SU-DHL-6 (cell line): Measurements from ENCODE around the gene KRT80.

Experiments
- H2AFZ ChIP-seq: fragments of 200-600 bp; sonication (generic); 2 replicates; pipeline ENCODE4 v1.6.1; 2014; ENCODE audit warnings: low read depth, mild to moderate bottlenecking, moderate library complexity, mixed read lengths, antibody characterized with exemption, low read length; ENCODE audit not compliant: severe bottlenecking
- H3F3A ChIP-seq: fragments of 200-600 bp; shearing (Covaris generic); 2 replicates; pipeline ENCODE4 v1.6.0; 2016; ENCODE audit warnings: antibody characterized with exemption, mild to moderate bottlenecking; ENCODE audit not compliant: insufficient read depth
- H3K27ac ChIP-seq: fragments of 200-600 bp; sonication (generic); 2 replicates; pipeline ENCODE4 v1.5.1; 2016; ENCODE audit warnings: low read depth, mild to moderate bottlenecking, low read length, moderate library complexity, mixed read lengths
- H3K27me3 ChIP-seq: fragments of 200-600 bp; sonication (generic), shearing (Covaris generic); 2 replicates; pipeline ENCODE4 v1.6.0; 2014; ENCODE audit warnings: mild to moderate bottlenecking, low read length
- H3K36me3 ChIP-seq: fragments of 200-600 bp; sonication (generic); 2 replicates; pipeline ENCODE4 v1.6.1; 2014; ENCODE audit warnings: mild to moderate bottlenecking, low read length, mixed read lengths
- H3K4me2 ChIP-seq: fragments of 300-600, 200-600 bp; shearing (Covaris generic), sonication (generic); 2 replicates; pipeline ENCODE4 v1.6.0; 2014; ENCODE audit warnings: low read length, low read depth, mild to moderate bottlenecking; ENCODE audit not compliant: poor library complexity, severe bottlenecking
- H3K4me3 ChIP-seq: fragments of 200-600 bp; sonication (generic); 2 replicates; pipeline ENCODE4 v1.5.1; 2014; ENCODE audit warnings: antibody characterized with exemption, low read length, mild to moderate bottlenecking, mixed read lengths; ENCODE audit not compliant: insufficient read depth, poor library complexity, severe bottlenecking
- H3K79me2 ChIP-seq: fragments of 200-600 bp; sonication (generic); 2 replicates; pipeline ENCODE4 v1.6.1; 2014; ENCODE audit warnings: mild to moderate bottlenecking, low read length, moderate library complexity; ENCODE audit not compliant: insufficient read depth
- H3K9ac ChIP-seq: fragments of 200-600 bp; sonication (generic); 2 replicates; pipeline ENCODE4 v1.7.0; 2014; ENCODE audit warnings: mild to moderate bottlenecking, low read length
- H3K9me2 ChIP-seq: fragments of 200-600 bp; sonication (generic); replicated peaks from 2 replicates; pipeline ENCODE4 v1.6.1; 2014; ENCODE audit warnings: low read length; ENCODE audit not compliant: insufficient read depth
- H3K9me3 ChIP-seq: fragments of 200-600 bp; sonication (generic); 2 replicates; pipeline ENCODE4 v1.6.1; 2014; ENCODE audit warnings: low read length, mixed read lengths; ENCODE audit not compliant: insufficient read depth
- H4K20me1 ChIP-seq: fragments of 200-600 bp; sonication (generic); 2 replicates; pipeline ENCODE4 v1.6.1; 2014; ENCODE audit warnings: low read depth, mild to moderate bottlenecking, antibody characterized with exemption, low read length, moderate library complexity, mixed read lengths
- EZH2phosphoT487 ChIP-seq: fragments of 200-600 bp; sonication (generic), shearing (Covaris generic); conservative IDR thresholded peaks from 2 replicates; pipeline ENCODE4 v1.6.1; 2018; ENCODE audit warnings: mild to moderate bottlenecking, antibody characterized with exemption, low read length, moderate library complexity, mixed read lengths
- TF ChIP-seq, protein P1 (sequence below): fragments of 200-600 bp; sonication (generic); IDR thresholded peaks from one replicate; pipeline ENCODE4 v1.5.1; 2017; ENCODE audit warnings: antibody characterized with exemption, mild to moderate bottlenecking, low read length, moderate library complexity; ENCODE audit not compliant: insufficient read depth, poor library complexity, severe bottlenecking

KRT80 gene

DNA sequence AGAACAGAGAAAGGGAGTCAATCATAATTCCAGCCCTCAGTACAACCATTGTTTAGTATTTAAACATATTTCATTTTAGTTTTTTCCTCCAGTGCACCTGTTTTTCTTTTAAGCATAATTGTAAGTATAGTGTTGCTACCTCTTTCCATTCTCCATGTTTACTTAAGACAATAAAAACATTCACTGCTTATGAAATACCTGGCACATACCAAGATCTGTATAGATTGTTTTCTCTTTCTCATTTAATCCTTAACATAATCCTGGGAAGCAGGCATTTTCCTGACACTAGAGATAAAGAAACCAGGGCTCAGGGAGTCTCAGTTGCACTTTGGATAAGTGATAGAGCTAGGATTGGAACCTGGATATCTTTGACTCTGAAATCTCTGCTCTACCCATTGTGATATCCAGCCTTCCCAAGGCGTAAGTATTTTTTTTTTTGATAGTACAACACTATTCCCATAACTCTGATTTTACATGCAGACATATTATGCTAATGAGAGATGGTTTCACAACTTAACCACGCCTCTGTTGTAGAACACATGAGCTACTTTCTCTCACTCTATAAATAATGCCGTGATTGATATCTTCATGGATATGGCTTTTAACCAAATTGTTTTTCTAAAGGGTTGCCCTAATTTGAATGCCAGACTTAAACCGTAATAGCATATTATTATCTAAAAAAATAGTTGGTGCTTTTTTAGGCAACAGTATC lies 29.4 kb upstream of the KRT80 start:
- H3K27ac ChIP-seq, result no peak overlapping the region
- TF ChIP-seq EZH2phosphoT487, result no peak
- TF ChIP-seq, protein P1, sequence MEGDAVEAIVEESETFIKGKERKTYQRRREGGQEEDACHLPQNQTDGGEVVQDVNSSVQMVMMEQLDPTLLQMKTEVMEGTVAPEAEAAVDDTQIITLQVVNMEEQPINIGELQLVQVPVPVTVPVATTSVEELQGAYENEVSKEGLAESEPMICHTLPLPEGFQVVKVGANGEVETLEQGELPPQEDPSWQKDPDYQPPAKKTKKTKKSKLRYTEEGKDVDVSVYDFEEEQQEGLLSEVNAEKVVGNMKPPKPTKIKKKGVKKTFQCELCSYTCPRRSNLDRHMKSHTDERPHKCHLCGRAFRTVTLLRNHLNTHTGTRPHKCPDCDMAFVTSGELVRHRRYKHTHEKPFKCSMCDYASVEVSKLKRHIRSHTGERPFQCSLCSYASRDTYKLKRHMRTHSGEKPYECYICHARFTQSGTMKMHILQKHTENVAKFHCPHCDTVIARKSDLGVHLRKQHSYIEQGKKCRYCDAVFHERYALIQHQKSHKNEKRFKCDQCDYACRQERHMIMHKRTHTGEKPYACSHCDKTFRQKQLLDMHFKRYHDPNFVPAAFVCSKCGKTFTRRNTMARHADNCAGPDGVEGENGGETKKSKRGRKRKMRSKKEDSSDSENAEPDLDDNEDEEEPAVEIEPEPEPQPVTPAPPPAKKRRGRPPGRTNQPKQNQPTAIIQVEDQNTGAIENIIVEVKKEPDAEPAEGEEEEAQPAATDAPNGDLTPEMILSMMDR, result no peak
- H2AFZ ChIP-seq, result no peak overlapping the region
- no peaks in the 10 kb centered on the region for H3F3A ChIP-seq
- H3K27me3 ChIP-seq, result no peaks in the 10 kb centered on the region
- no peak overlapping the region for H3K9ac ChIP-seq
- H3K4me3 ChIP-seq, result no peak overlapping the region
- no peaks in the 10 kb centered on the region for H3K79me2 ChIP-seq
- H3K36me3 ChIP-seq, result no peaks in the 10 kb centered on the region
- no peak overlapping the region for H3K4me2 ChIP-seq
- H3K9me3 ChIP-seq, result no peaks in the 10 kb centered on the region
- H4K20me1 ChIP-seq, result no peaks in the 10 kb centered on the region
- H3K9me2 ChIP-seq, result no peaks in the 10 kb centered on the region

GRCh38 chr12:52220477-52220876 lies 28.7 kb upstream of the KRT80 start:
- H3K79me2 ChIP-seq, result no peaks in the 10 kb centered on the region
- no peaks in the 10 kb centered on the region for H3K9me3 ChIP-seq
- no peak overlapping the region for H3K4me3 ChIP-seq
- H2AFZ ChIP-seq, result no peak overlapping the region
- H3K27ac ChIP-seq, result no peak overlapping the region
- H3K36me3 ChIP-seq, result no peaks in the 10 kb centered on the region
- no peaks in the 10 kb centered on the region for H3K27me3 ChIP-seq
- no peaks in the 10 kb centered on the region for H3F3A ChIP-seq
- no peaks in the 10 kb centered on the region for H4K20me1 ChIP-seq
- no peaks in the 10 kb centered on the region for H3K9me2 ChIP-seq
- no peak overlapping the region for H3K9ac ChIP-seq
- TF ChIP-seq EZH2phosphoT487, result no peak
- TF ChIP-seq, protein P1, result no peak
- H3K4me2 ChIP-seq, result no peak overlapping the region

DNA sequence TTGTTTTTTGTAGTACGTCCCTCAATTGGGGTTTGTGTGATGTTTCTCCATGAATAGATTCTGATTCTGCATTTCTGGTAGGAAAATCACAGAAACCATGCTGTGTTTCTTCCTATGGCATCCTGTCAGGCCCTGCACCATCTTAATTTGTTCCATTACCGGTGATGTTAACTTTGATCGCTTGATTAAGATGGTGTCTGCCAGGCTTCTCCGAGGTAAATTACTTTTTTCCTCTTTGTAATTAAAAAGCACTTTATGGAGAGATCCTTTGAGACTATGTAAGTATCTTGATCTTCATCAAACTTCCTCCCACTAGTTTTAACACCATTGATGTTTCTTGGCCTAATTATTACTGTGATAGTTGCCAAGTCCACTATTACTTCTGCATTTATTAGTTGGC lies 26.2 kb upstream of the KRT80 start:
- Histone ChIP-seq H3K27ac (no peak overlapping the region), H3K79me2 (no peaks in the 10 kb centered on the region), H3K4me2 (no peak overlapping the region), H3K4me3 (no peak overlapping the region), H3K27me3 (no peaks in the 10 kb centered on the region), H3K9ac (no peak overlapping the region), H3K9me3 (no peaks in the 10 kb centered on the region), H3F3A (no peaks in the 10 kb centered on the region), H3K36me3 (no peaks in the 10 kb centered on the region), H3K9me2 (no peaks in the 10 kb centered on the region), H2AFZ (no peak overlapping the region), H4K20me1 (no peaks in the 10 kb centered on the region)
- TF ChIP-seq, protein P1, result no peak
- TF ChIP-seq EZH2phosphoT487, result no peak
